Left kidney (tissue), 2 donors: ENCODE results near the gene TSPAN10. TPM values are rescaled to one million over a fixed set of nuclear protein-coding genes. Genes with fewer than 3 reads are reported as not detected.

ENCODE experiments used
- DNase-seq: peaks from one replicate; pipeline ENCODE4 v3.0.0-alpha.2; 2013
- polyA plus RNA-seq: library from polyadenylated mRNA; unstranded; fragments of 120-200 nt; gene quantifications from one replicate; pipeline ENCODE4 v1.2.1, GENCODE V29; 2013; ENCODE audit not compliant: insufficient read length

The TSPAN10 gene
- polyA plus RNA-seq, 1 donor = 4.0 TPM

- no peak for DNase-seq
Observed at GRCh38 chr17:81687770-81688541, 51.0 kb downstream of the TSPAN10 start.

DNA sequence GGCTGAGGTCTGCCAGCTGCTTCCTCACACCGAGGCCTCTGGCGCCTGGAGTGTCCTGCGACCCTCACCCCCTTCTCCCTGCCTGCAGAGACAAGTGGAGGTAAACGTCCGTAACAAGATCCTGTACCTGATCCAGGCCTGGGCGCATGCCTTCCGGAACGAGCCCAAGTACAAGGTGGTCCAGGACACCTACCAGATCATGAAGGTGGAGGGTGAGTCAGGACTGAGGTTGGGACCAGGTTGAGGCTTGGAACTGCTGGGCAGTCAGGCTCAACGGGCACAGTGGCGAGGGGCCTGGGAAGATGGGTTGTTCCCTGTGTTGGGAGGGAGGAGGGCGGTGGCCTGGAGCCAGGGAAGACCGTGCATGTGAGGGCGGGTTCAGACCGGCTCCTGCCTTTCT is 51.6 kb downstream of the TSPAN10 start:
- no peak for DNase-seq

DNA sequence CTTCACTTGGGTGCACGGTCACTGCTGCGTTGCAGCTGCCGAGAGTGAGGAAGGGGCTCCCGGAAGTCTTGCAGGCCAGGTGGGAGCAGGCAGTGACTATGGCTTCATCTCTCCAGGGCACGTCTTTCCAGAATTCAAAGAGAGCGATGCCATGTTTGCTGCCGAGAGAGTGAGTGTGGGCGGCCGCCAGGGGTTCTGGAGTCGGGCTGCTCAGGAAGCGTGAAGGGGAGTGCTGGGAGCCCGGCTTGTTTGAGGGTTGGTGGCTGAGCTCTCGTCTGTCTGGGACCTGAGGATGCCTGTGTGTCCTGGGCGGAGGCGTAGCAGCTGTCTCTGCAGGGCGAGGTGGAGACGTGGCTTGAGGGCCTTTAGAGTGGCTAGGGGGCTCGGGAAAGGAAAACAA is 53.1 kb downstream of the TSPAN10 start:
- DNase-seq = no peak

DNA sequence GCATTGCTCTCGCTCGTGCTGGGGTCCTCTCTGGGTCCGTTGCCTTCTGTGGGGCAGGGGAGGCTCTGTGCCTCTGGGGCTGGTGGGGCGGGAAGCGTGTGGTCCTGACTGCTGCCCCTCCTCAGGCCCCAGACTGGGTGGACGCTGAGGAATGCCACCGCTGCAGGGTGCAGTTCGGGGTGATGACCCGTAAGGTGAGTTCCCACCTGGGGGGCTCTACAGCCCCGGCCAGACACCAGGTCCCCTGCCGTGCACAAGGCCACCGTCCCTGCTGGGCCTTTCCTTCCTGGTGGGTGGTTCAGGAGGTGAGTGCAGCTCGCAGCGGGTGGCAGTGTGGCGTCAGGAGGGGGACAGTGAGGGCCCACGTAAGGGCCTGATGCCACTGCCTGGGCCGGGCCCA is 53.6 kb downstream of the TSPAN10 start:
- no peak for DNase-seq

DNA sequence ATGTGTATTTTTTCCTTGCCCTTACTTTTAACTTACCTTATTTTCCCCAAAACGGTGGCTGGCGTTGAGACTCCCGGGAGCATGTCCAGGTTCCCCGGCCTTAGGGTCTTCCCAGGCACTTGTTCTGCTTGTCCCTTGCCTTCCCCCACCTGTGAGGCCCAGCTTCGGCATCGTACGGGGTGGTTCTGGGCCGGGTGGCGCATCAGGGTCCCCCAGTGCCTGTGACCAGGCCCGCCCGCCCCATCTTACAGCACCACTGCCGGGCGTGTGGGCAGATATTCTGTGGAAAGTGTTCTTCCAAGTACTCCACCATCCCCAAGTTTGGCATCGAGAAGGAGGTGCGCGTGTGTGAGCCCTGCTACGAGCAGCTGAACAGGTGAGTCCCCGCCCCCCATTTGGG is 54.2 kb downstream of the TSPAN10 start:
- no peak for DNase-seq

DNA sequence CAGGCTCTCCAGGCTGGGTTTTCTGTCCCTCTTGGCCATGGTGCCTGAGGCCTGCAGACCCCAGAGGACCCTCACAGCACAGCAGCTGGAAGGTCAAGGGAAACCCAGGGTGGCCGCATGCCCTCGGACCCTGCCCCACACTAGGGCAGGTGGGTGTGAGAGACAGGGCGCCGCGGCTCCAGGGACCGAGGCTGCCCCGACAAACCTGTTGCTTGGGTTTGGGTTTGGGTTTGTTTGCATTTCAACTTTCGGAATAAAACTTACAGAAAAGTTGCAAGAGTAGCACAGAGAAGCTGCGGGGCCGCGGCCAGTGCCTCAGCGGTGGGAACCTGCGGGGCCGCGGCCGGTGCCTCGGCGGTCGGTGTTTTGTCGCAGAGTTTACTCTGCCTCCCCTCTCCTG is 54.6 kb downstream of the TSPAN10 start:
- DNase-seq = no peak

DNA sequence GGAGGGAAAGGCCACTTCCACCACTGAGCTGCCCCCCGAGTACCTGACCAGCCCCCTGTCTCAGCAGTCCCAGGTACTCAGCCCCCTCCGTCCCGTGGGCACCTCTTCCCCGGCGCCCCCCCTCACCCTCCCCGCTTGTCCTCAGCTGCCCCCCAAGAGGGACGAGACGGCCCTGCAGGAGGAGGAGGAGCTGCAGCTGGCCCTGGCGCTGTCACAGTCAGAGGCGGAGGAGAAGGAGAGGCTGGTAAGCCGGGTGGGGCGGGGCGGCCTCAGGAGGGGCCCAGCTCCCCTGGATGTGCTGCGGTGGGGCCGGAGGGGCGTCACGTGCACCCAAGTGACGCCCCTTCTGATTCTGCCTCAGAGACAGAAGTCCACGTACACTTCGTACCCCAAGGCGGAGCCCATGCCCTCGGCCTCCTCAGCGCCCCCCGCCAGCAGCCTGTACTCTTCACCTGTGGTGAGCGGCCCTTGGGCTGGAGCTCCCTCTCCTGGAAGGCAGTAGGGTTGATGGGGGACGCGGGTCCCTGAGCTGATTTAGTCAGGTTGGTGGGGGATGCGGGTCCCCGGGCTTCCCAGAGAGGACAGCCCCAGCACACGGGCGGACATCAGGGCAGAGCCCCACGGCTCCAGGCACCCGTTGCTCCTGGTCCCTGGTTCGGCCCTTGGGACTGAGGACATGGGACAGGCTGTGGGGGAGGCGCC is 56.7 kb downstream of the TSPAN10 start:
- no peak for DNase-seq

GRCh38 chr17:81694810-81695209 is 57.8 kb downstream of the TSPAN10 start:
- no peak for DNase-seq

DNA sequence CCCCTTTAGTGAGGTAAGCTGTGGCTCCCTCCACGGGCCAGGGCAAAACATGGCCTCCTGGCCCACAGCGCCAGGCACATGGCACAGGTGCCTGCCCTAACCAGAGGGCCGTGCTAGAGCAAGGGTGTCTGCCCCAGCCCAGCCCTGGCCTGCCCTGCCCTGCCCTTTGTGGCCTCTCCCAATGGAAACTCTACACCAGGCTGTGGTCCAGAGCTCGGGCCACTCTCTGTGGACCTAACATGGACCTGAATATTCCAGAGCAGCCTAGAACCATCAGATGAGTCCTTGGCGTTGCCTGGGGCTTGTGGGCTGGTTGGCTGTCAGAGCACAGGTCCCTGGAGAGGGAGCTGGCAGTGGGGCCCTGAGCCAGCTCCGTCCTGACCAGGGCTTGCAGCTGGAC is 58.2 kb downstream of the TSPAN10 start:
- DNase-seq = no peak

- DNase-seq = no peak
Observed at GRCh38 chr17:81695801-81696200, 58.8 kb downstream of the TSPAN10 start.

DNA sequence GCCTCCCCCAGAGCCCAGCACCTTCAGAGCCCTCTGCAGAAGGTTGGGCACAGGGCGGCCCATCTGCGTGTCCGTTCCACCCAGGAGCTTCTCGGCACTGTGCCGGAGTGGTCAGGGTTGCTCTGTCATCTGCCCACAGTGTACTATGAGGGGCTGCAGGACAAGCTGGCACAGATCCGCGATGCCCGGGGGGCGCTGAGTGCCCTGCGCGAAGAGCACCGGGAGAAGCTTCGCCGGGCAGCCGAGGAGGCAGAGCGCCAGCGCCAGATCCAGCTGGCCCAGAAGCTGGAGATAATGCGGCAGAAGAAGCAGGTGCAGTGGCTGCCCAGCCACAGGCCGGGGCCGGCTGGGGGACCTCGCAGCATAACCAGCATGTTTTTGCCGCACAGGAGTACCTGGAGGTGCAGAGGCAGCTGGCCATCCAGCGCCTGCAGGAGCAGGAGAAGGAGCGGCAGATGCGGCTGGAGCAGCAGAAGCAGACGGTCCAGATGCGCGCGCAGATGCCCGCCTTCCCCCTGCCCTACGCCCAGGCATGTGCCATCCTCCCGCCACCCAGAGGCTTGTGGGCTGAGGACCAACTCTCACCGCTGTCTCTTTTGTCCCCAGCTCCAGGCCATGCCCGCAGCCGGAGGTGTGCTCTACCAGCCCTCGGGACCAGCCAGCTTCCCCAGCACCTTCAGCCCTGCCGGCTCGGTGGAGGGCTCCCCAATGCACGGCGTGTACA is 59.4 kb downstream of the TSPAN10 start:
- DNase-seq = no peak

DNA sequence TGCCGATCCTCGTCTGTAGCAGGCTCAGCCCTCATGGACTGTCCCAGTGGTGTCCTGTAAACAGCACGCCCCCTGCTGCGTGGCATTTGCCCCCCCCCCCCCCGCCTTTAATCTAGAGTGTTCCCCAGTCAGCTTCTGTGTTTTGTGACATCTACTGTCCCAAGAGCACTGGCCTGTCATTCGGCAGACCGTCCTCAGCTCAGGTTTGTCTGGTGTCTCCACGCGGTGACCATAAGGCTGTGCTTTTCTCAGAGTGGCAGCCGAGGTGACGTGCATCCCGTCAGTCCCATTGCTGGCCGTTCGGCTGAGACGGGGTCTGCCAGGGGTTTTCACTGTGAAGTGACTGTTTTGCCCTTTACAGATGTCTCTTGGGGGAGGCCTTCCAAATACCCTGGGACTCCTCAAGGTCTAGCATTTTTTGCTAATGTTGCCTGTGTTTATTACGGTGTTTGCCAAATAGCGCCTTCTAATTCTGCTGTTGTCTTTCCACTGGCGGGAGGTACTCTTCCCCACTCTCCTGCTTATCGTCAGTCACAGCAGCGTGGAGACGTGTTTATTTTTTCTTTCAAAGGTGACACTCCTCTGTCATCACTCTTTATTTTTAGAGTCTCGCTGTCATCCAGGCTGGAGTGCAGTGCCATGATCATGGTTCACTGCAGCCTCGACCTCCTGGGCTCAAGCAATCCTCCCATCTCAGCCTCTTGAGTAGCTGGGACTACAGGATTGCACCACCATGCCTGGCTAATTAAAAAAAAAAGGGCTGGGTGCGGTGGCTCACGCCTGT is 60.5 kb downstream of the TSPAN10 start:
- DNase-seq = no peak

Other genes starting within 250 kb of the TSPAN10 start
- gene BAHCC1, start 241.7 kb upstream of the TSPAN10 start, polyA plus RNA-seq = 17.9 TPM
- gene ACTG1, start 124.4 kb upstream of the TSPAN10 start, polyA plus RNA-seq = 3,008 TPM
- 1.7 TPM for gene FSCN2, start 108.8 kb upstream of the TSPAN10 start, polyA plus RNA-seq
- gene FAAP100, start 84.8 kb upstream of the TSPAN10 start, polyA plus RNA-seq = 27.2 TPM
- gene NPLOC4, start 84 bp upstream of the TSPAN10 start, polyA plus RNA-seq = 71.8 TPM
- gene PDE6G, start 19.3 kb downstream of the TSPAN10 start, polyA plus RNA-seq = 11.0 TPM
- gene OXLD1, start 29.4 kb downstream of the TSPAN10 start, polyA plus RNA-seq = 12.7 TPM
- gene CCDC137, start 29.5 kb downstream of the TSPAN10 start, polyA plus RNA-seq = 15.2 TPM
- gene ARL16, start 46.6 kb downstream of the TSPAN10 start, polyA plus RNA-seq = 50.2 TPM
- gene HGS, start 46.8 kb downstream of the TSPAN10 start, polyA plus RNA-seq = 96.5 TPM
- 34.1 TPM for gene MRPL12, start 66.2 kb downstream of the TSPAN10 start, polyA plus RNA-seq
- 13.0 TPM for gene SLC25A10, start 75.1 kb downstream of the TSPAN10 start, polyA plus RNA-seq
- 9.2 TPM for gene GCGR, start 167.0 kb downstream of the TSPAN10 start, polyA plus RNA-seq
- 65.0 TPM for gene MCRIP1, start 196.1 kb downstream of the TSPAN10 start, polyA plus RNA-seq
- gene PPP1R27, start 197.9 kb downstream of the TSPAN10 start, polyA plus RNA-seq = 0.22 TPM
- gene P4HB, start 223.3 kb downstream of the TSPAN10 start, polyA plus RNA-seq = 425 TPM
- 149 TPM for gene ARHGDIA, start 234.1 kb downstream of the TSPAN10 start, polyA plus RNA-seq